Measurements from ENCODE around the gene TMEM239.

- no peak for TF ChIP-seq CTCF (IDR thresholded peaks at IDR 0.05)
- no peak for TF ChIP-seq EZH2phosphoT487 (IDR thresholded peaks at IDR 0.05; ENCODE audit: borderline replicate concordance, low read depth)
- TF ChIP-seq CHD2 (IDR thresholded peaks at IDR 0.05; ENCODE audit: low read length, partially characterized antibody), result no peak
- no peak for TF ChIP-seq PBX3 (IDR thresholded peaks at IDR 0.05)
- no peak for TF ChIP-seq SMC3 (IDR thresholded peaks at IDR 0.05; ENCODE audit: low read depth, low read length)
- no peak for TF ChIP-seq MXI1 (IDR thresholded peaks at IDR 0.05; ENCODE audit: low read depth, low read length)
- TF ChIP-seq YY1 (IDR thresholded peaks at IDR 0.05; ENCODE audit: low read depth), result no peak
- TF ChIP-seq USF1 (IDR thresholded peaks at IDR 0.05; ENCODE audit: borderline replicate concordance, low read depth), result no peak
- no peak for TF ChIP-seq FOXJ3 (CRISPR knock-in tag; IDR thresholded peaks at IDR 0.05)
Measured at GRCh38 chr20:2866236-2866635, 50.1 kb downstream of the TMEM239 start.
